Measurements from ENCODE around the gene ECEL1. TPM values are rescaled to one million over a fixed set of nuclear protein-coding genes. Genes with fewer than 3 reads are reported as not detected.

Gene ECEL1
- total and polyA plus RNA-seq, 9 of the 15 experiments (the other 6 are each of a cell fraction or from before 2014, with no cell fraction given), result 0.09 TPM; not detected in 8

GRCh38 chr2:232511336-232511890 lies 23.8 kb upstream of the ECEL1 start (continued):
- TF ChIP-seq USF2 (CRISPR knock-in tag; IDR thresholded peaks at IDR 0.05), result no peak
- no peak for TF ChIP-seq MNT (conservative IDR thresholded peaks at IDR 0.05)
- TF ChIP-seq FOS (IDR thresholded peaks at IDR 0.05; ENCODE audit: extremely low read depth, insufficient read length), result no peak
- TF ChIP-seq ZNF561 (CRISPR knock-in tag; conservative IDR thresholded peaks at IDR 0.05), result no peak
- TF ChIP-seq ZNF384 (IDR thresholded peaks at IDR 0.05; ENCODE audit: low read depth, low read length), result no peak
- TF ChIP-seq ZNF354B (CRISPR knock-in tag; IDR thresholded peaks at IDR 0.05), result no peak

GRCh38 chr2:232508251-232508650 lies 20.6 kb upstream of the ECEL1 start:
- FAIRE-seq (no peak), DNase-seq (ENCODE audit: extremely low read depth in 1 of 4, low spot score in 3 of 4) (no peak), ATAC-seq (no peak)
- 13% methylated on average over 3 of the region's 7 CpGs for WGBS (ENCODE audit: insufficient coverage, low coverage, missing lambda C conversion rate)
- Histone ChIP-seq H3K4me1 (replicated peaks in 1 of 2; ENCODE audit: control insufficient read depth in 2 of 2, insufficient read depth in 2 of 2, low read length in 2 of 2) (peaks cover 0 to 4% of the 10 kb centered on the region in 2 experiments; a peak in 2 of 5 replicates), H3K36me3 (ENCODE audit: control insufficient read depth, insufficient read depth, low read length) (no peaks in the 10 kb centered on the region), H2AFZ (ENCODE audit: low read depth, low read length) (no peak overlapping the region), H3K9ac (ENCODE audit: insufficient read depth in 1 of 2, low read depth in 2 of 2, low read length in 2 of 2) (no peak overlapping the region), H3K9me3 (replicated peaks; ENCODE audit: control insufficient read depth, insufficient read depth, low read depth, low read length) (no peaks in the 10 kb centered on the region), H3K27ac (ENCODE audit: extremely low read depth, low read depth, low read length) (no peak overlapping the region), H3K79me2 (ENCODE audit: control insufficient read depth, insufficient read depth, low read length) (no peaks in the 10 kb centered on the region), H3K9me1 (ENCODE audit: control insufficient read depth, insufficient read depth, low read length) (no peaks in the 10 kb centered on the region), H3K4me2 (ENCODE audit: insufficient read depth, low read length) (no peak overlapping the region), H4K20me1 (replicated peaks; ENCODE audit: control insufficient read depth, insufficient read depth, low read length) (no peaks in the 10 kb centered on the region), H3K27me3 (ENCODE audit: control insufficient read depth in 2 of 2, insufficient read depth in 2 of 2, low read length in 2 of 2) (peaks cover 3 to 62% of the 10 kb centered on the region in 2 experiments; a peak in 2 of 5 replicates), H3K4me3 (no peak overlapping the region)
- in situ Hi-C loops (cut with MboI), result no loop called here
- POLR2A ChIA-PET, result no interaction called here
- BruUV-seq (replicated peaks), result no TSS peak
- CTCF ChIA-PET (ENCODE audit: low intra/inter-chr PET ratio), result no interaction called here
- intact Hi-C loops (cut with micrococcal nuclease), result no loop called here
- TF ChIP-seq STAT5B (CRISPR knock-in tag; IDR thresholded peaks at IDR 0.05), result no peak
- TF ChIP-seq KHSRP (IDR thresholded peaks at IDR 0.05), result no peak
- TF ChIP-seq LEF1 (IDR thresholded peaks at IDR 0.05), result no peak
- TF ChIP-seq SP1 (CRISPR knock-in tag; IDR thresholded peaks at IDR 0.05), result no peak
- TF ChIP-seq CBX2 (IDR thresholded peaks at IDR 0.05; ENCODE audit: insufficient read depth, low read length, poor library complexity, severe bottlenecking), result no peak
- TF ChIP-seq ZNF133 (CRISPR knock-in tag; IDR thresholded peaks at IDR 0.05), result no peak
- no peak for TF ChIP-seq HOXB6 (CRISPR knock-in tag; IDR thresholded peaks at IDR 0.05; ENCODE audit: borderline replicate concordance)
- TF ChIP-seq TCF3 (CRISPR knock-in tag; IDR thresholded peaks at IDR 0.05), result no peak
